HG03520 (cell line): ENCODE results near the gene DOCK6.

ENCODE experiments used
- ATAC-seq: cut with Tn5 transposase; IDR thresholded peaks from one replicate; pipeline ENCODE4 v1.9.1; 2021; ENCODE audit warnings: mild to moderate bottlenecking, moderate library complexity; ENCODE audit not compliant: unreplicated experiment

Gene DOCK6, protein sequence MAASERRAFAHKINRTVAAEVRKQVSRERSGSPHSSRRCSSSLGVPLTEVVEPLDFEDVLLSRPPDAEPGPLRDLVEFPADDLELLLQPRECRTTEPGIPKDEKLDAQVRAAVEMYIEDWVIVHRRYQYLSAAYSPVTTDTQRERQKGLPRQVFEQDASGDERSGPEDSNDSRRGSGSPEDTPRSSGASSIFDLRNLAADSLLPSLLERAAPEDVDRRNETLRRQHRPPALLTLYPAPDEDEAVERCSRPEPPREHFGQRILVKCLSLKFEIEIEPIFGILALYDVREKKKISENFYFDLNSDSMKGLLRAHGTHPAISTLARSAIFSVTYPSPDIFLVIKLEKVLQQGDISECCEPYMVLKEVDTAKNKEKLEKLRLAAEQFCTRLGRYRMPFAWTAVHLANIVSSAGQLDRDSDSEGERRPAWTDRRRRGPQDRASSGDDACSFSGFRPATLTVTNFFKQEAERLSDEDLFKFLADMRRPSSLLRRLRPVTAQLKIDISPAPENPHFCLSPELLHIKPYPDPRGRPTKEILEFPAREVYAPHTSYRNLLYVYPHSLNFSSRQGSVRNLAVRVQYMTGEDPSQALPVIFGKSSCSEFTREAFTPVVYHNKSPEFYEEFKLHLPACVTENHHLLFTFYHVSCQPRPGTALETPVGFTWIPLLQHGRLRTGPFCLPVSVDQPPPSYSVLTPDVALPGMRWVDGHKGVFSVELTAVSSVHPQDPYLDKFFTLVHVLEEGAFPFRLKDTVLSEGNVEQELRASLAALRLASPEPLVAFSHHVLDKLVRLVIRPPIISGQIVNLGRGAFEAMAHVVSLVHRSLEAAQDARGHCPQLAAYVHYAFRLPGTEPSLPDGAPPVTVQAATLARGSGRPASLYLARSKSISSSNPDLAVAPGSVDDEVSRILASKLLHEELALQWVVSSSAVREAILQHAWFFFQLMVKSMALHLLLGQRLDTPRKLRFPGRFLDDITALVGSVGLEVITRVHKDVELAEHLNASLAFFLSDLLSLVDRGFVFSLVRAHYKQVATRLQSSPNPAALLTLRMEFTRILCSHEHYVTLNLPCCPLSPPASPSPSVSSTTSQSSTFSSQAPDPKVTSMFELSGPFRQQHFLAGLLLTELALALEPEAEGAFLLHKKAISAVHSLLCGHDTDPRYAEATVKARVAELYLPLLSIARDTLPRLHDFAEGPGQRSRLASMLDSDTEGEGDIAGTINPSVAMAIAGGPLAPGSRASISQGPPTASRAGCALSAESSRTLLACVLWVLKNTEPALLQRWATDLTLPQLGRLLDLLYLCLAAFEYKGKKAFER (N-terminal part only)

GRCh38 chr19:11261971-11262839, at the start of gene DOCK6:
Gene DOCK6 (minus strand): TSS chr19:11262524. CDS start chr19:11262440, 84 bp downstream.
- no peak for ATAC-seq

DNA sequence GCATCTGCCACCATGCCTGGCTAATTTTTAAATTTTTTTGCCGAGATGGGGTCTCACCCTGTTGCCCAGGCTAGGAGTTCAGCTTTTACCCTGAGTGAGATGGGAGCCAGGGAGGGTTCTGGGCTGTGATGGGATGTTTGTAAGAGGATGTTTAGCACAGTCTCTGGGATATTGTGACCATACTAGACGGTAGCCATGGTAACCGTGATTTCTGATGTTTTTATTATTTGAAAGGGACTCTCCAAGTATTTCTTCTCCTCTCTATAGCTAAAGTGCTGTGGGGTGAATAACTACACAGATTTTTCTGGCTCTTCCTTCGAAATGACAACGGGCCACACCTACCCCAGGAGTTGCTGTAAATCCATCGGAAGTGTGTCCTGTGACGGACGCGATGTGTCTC, 44.0 kb upstream of the DOCK6 start:
- ATAC-seq: no peak

- no peak for ATAC-seq
These were observed 42.6 kb upstream of the DOCK6 start for GRCh38 chr19:11304936-11305335.

DNA sequence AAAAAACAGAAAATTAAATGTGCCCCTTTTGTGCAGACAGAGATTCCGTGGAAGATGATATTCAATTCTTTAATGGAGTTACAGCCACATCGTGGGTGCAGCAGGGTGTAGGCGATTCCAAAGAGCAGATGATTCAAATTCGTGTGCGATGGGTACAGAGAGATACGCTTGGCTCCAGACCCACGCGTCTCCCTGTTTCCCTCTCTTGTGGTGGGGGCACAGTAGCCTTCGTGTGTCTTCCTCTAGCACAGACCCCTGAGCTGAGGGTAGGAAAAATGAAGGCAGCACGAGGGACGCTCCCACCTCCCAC, 38.4 kb upstream of the DOCK6 start:
- no peak for ATAC-seq

- no peak for ATAC-seq
These were observed 37.9 kb upstream of the DOCK6 start for GRCh38 chr19:11299946-11300810.

GRCh38 chr19:11296264-11296663, 33.9 kb upstream of the DOCK6 start:
- no peak for ATAC-seq

DNA sequence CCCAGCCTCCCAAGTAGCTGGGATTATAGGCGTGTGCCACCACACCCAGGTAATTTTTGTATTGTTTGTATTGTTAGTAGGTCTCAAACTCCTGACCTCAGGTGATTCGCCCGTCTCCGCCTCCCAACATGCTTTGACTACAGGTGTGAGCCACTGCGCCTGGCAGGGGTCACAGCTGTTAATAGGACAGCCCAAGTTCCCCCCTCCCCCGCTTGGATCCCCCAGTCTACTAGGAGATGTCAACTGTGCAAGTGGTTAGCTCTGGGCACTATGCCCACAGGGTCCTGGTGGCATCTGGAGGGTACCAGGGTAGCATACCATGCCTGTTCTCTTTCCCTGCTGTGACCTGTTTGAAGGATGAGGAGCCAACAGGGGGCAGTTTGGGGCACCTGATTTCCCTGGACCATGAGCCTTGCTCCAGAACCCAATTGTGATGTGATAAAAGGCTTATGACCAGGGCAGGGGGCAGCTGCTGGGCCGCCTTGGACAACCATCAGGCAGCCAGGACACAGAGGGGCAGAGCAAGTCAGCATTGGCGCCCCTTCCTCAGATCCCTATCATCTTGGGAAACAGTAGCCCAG, 33.4 kb upstream of the DOCK6 start, which contains the start of gene TSPAN16:
Gene TSPAN16, plus strand, starts transcription at position 496 of the 581 bp plus-strand sequence. CDS start 138 bp downstream, outside the sequence.
- no peak for ATAC-seq

GRCh38 chr19:11295180-11295579, 32.9 kb upstream of the DOCK6 start:
- no peak for ATAC-seq

DNA sequence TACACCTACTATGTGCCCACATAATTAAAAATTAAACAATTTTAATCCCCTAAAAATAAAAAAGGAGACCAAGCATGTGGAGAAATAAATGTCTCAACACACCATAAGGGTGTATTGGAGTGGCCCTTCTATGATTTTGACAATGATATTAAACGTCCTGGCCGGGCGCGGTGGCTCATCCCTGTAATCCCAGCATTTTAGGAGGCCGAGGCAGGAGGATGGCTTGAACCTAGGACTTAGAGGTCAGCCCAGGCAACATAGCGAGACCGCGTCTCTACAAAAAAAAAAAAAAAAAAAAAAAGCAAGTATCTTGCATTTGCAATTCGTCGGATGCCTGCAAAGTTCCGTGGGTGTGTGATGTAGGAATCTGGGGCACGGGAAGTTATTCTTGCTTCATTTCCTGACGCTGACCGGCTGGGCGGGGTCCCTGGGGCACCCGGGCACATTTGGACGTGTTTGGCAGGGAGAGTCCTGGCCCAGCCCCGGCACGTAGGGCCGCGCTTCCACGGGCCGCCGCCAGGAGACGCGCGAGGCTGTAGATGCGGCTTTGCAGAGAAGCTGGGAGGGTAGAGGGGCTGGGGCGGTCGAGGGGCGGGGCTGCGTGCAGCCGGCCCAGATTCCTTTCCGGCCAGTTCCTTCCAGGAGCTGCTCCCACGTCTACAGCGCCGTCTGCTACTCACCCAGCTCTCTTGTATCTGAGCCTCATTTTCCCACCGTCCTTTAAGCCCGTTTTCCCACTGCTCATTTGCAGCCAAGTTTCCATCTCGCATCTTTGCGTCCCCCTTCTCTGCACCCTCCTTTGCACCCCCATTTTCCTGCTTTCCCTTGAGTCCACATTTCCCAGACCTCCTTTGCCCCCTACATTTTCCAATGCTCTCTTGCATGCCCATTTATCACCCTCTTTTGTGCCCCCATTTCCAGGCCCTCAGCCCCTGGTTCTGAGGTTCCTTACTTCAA, 31.4 kb upstream of the DOCK6 start:
- ATAC-seq: no peak

- no peak for ATAC-seq
These were observed 29.7 kb upstream of the DOCK6 start for GRCh38 chr19:11291991-11292390.

GRCh38 chr19:11291415-11291814, 29.1 kb upstream of the DOCK6 start:
- ATAC-seq: no peak

DNA sequence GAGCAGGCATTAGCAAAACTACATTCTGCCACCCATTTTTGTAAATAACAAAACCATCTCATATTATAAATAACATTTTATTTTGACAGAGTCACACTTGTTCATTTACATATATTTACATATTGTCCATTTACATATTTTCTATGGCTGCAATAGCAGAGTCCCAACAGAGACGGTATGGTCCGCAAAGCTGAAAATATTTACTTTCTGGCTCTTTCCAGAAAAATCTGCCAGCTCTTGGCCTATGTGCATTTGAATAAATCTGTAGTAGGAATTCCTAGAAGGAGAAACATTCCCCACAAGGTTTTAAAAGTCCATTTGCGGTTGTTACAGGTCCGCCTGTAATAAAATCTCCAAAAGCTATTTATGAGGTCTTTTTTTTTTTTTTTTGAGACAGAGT, 27.9 kb upstream of the DOCK6 start:
- no peak for ATAC-seq

- no peak for ATAC-seq
These were observed 26.0 kb upstream of the DOCK6 start for GRCh38 chr19:11288349-11288748.

GRCh38 chr19:11286312-11286974, 24.1 kb upstream of the DOCK6 start:
- ATAC-seq: no peak

- ATAC-seq: no peak
These were observed 22.2 kb upstream of the DOCK6 start for GRCh38 chr19:11284515-11284914.

- no peak for ATAC-seq
These were observed 19.2 kb upstream of the DOCK6 start for GRCh38 chr19:11281356-11282049.
